ENCODE data around the gene UBQLN3.

UBQLN3 gene

DNA sequence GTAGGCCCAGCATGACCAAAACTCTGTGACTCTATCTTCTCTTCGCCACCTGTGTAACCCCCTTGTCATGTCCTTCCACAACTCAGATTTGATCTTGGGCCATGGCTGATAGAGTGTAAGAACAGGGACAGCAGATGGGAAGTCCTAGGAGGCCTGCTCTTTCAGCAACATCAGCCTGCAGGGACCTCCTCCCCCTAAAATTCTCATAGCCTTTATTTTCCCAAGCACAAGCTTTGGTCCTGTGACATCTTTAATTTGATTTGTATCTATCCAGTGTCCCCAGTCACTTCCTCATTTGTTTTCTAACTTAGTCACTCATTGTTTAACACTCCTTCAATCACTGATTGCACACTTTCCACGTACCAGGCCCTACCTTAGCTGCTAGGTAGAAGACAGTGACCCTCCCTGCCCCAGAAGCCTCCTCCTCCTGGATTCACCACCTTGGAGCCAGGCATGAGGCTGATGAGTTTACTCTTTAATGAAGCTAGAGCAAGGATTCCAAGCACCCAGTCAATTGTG is 5.3 kb downstream of the UBQLN3 start:
- no peak for DNase-seq

DNA sequence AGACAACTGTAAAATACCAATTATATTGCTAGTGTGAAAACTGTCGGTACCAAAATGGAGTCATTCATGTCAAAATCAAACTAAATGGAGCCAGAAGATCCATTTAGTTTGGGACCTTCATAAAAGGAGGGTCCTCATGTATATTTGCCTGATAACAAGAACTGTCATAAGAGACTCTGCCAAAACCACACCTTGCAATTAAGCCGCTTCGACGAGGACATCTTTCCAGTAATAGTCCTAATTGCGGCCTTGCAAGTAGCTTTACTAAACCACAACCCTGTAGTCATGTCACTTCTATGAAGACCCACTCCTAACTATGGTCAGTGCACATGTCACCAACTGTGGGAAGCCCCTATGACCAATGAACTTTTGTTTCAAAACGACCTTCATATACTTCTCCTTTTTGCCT is 9.4 kb downstream of the UBQLN3 start:
- DNase-seq: no peak

DNA sequence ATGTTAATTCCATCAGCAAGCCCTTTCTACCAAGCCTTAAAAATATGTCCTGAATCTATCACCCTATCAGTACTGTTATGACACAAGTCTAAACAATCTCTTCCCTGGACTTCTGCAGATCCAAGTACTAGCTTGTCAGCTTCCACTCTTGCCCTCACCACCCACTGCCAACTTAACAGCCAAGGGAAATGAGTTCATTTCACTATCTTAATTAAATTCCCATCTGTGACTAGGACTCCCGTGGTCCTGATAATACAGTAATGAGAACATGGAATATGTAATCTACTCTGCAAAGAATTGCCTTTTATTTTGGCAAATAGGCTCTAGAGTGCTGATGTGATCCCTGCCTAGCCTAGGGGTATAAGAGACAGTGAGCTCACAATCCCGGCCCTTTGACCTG is 10.1 kb downstream of the UBQLN3 start:
- DNase-seq: no peak

DNA sequence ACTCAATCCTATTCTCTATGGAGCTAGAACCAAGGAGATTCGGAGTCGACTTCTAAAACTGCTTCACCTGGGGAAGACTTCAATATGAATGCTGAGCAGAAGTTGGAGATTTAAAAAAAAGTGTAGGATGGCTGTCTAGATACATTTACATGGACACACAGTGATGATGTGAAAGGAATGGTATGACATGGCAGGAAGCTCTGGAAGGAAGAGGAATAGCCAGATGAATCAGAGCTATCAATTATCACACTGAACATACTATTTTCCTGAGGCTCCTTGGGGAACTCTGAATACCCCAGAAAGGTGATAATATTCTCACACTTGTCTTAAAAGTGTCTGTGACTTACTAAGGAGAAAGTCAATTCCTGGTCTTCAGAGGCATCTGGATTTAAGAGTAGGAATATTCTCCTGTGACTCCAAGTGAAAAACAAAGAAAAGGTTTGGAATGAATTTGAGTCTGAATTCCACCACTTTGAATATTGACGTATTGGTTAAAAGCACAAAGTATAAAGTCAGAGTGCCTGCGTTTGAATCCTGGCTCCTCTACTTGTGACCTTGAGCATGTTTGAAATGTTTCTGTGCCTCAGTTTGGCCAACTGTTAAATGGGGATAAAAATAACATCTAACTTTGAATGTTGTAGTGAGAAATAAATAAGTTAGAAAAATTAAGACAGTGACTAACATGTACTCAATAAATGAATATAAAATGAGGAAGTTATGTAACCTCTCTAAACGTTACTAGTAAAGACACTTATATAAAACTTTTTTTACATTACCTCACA is 20.0 kb downstream of the UBQLN3 start:
- DNase-seq: no peak

DNA sequence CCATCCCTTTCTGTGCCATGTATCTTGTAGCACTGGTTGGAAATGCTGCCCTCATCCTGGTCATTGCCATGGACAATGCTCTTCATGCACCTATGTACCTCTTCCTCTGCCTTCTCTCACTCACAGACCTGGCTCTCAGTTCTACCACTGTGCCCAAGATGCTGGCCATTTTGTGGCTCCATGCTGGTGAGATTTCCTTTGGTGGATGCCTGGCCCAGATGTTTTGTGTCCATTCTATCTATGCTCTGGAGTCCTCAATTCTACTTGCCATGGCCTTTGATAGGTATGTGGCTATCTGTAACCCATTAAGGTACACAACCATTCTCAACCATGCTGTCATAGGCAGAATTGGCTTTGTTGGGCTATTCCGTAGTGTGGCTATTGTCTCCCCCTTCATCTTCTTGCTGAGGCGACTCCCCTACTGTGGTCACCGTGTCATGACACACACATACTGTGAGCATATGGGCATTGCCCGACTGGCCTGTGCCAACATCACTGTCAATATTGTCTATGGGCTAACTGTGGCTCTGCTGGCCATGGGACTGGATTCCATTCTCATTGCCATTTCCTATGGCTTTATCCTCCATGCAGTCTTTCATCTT is 20.9 kb downstream of the UBQLN3 start:
- DNase-seq: no peak

DNA sequence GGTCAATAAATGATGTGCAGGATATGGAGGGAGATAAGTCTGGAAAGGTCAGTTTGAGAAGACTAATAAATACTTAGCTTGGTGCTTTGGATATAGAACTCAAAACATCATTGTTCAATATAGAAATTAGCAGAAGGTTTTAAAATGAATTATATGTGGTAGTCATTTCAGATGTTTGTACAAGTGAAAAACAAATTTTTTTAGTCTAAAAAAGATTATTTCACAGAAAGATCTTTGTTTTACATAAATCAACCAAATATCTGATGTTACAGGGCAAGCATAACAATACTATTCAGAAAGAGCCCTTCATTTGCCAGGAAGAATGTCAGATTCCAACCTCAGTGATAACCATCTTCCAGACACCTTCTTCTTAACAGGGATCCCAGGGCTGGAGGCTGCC is 21.4 kb downstream of the UBQLN3 start, which contains the start of gene OR52D1:
TSS of gene OR52D1 (plus strand) at position 301 of the 400 bp plus-strand sequence. CDS start at position 323, 22 bp downstream.
- DNase-seq: no peak

DNA sequence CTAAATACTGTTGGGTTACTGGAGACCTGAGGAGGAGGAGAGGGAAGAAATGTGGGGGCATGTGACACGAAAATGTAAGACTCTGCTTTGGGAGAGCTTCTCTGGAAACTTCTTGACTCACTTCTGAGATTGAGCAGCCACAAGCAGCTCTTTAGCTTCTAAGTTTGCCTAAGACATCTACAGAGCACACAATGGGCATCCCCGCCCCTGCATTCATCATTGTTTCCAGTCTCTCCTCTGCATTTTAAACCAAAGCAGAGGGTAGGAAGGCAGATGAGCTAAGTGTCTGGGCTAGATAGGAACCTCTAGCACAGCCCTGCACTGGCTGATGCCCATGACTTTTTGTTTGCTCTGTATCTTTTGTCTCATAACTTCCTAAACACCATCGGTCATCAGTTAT is 23.3 kb downstream of the UBQLN3 start:
- DNase-seq: no peak

DNA sequence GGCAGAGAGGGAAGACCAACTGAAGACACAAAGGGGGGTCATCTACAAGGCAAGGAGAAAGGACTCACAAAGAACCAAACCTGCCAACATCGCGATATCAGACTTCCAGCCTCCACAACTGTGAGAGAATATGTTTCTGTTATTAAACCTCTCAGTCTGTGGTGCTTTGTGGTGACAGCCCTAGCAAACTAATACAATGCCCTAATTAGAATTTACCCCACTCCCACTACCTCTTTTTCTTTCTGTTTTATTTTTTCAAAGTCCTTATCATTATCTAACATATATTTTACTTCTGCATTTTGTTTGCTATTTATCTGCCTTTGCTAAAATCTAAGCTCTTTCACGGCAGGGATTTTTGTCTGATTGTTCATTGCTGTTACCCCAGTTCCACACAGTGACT is 23.8 kb downstream of the UBQLN3 start:
- DNase-seq: no peak

DNA sequence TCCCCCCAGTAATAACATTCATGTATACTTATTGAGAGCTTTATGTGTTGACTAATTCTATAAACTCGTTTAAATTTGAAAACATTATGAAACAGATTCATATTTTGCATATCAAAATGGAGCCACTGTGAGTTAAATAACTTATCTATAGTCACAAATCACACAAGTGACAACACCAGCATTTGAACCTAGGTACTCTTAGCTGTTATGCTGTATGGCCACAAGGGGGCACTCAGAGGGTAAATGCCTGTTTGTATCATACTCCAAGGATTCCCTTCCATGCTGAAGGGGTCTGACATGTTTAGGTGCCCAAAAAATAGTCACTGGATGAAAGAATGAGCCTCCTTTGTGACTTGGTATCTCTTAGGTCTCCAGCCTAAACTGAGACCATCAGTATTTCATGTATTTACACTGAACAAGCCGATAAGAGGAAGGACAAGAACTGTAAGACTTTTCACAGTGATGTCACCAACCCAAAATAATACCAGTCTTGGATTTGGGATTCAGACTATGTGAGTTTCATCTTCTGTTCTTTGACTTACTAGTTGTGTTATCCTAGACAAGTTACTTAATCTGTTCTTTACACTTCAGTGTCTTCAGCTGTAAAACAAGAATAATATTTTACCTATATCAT is 33.5 kb downstream of the UBQLN3 start:
- no peak for DNase-seq

DNA sequence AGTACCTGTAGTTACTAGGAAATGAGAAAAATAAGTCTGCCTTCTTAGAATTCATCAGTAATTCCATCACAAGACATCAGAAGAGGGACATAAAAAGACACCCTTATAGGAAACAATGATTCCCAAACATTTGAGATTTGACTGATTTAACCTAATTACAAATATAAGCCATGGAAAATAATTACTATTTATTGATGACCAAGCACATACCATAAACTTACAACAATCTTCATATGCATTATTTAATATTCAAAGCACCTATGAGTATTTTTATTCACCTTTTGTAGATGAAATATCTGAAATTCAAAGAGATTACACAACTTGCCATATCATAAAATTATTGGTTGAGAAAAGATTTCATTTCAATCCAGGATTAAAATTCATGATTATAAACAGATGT is 35.8 kb downstream of the UBQLN3 start:
- DNase-seq: no peak

DNA sequence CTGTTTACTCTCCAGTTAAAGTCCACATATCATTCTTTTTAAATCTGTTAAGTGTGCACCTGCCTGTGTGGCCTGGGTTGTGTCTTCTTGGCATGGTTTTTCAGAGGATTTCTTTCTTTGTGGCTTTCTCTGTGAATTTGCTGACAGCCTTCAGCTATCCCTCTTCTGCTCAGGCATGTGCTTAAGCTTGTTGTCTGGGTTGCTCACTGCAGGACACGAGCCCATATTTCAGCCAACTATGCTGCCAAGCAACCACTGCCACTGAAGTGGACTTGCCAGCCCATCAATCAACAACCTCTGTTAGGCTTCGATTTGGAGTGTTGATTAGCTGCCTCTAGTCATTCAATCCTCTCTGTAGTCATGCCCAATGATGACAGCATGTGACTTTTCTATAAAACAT is 42.2 kb downstream of the UBQLN3 start:
- DNase-seq: no peak

DNA sequence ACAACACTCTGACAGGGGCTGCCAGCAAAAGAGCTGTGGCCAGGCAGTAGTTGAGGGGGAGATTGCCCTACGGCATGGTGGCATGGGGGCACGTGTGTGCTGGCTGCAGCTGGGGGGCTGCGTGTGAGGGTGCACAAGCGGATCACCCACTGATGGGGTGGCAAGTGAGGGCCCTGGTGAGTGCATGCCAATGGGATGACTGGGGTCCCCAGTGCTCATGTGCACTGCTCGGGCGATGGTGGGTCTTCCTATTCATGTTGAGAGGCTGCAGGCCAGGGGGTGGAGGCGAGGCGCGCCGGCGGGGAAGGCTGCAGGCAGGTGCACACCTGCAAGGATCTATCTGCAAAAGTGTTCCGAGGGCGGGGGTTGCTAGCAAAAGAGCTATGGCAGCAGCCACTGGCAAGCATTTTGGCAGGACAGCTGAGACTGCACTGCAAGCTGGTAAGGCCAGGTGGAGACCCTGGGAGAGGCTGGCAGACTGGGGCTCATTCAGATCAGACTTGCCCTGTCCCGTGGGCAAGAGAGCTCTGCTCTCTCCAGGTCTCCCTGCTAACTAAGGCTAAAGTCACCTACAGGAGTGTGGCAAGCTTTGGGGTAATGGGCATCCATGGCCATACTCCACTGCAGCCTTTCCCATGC is 48.7 kb downstream of the UBQLN3 start:
- no peak for DNase-seq
